Suppressor macrophage treated with lipopolysaccharide for 4 hours (primary cell): ENCODE measurements around the gene AGAP3.
A peak's percentile ranks its signal among the peaks of the same experiment; 100 is the strongest.

Experiments used
- DNase-seq: peaks from one replicate; pipeline ENCODE4 v3.0.0-alpha.2; 2020

AGAP3 gene

GRCh38 chr7:151168787-151169162 is 82.5 kb downstream of the AGAP3 start:
- DNase-seq: no peak

- DNase-seq: peak; percentile 86
Measured at GRCh38 chr7:151172273-151173141, 86.2 kb downstream of the AGAP3 start.

- DNase-seq: no peak
Measured at GRCh38 chr7:151173386-151174245, 87.3 kb downstream of the AGAP3 start.

- peak; percentile 20 for DNase-seq
Measured at GRCh38 chr7:151174246-151175046, 88.2 kb downstream of the AGAP3 start.

- DNase-seq: no peak
Measured at GRCh38 chr7:151175047-151175792, 88.9 kb downstream of the AGAP3 start.

- DNase-seq: no peak
Measured at GRCh38 chr7:151175793-151176311, 89.6 kb downstream of the AGAP3 start.

- no peak for DNase-seq
Measured at GRCh38 chr7:151176401-151176800, 90.1 kb downstream of the AGAP3 start.

- DNase-seq: no peak
Measured at GRCh38 chr7:151177310-151177709, 91.0 kb downstream of the AGAP3 start.

- no peak for DNase-seq
Measured at GRCh38 chr7:151178236-151178635, 92.0 kb downstream of the AGAP3 start.

- no peak for DNase-seq
Measured at GRCh38 chr7:151178831-151179230, 92.6 kb downstream of the AGAP3 start.

- DNase-seq: no peak
Measured at GRCh38 chr7:151179287-151179860, 93.1 kb downstream of the AGAP3 start.

GRCh38 chr7:151179946-151180345 is 93.7 kb downstream of the AGAP3 start:
- DNase-seq: no peak

- DNase-seq: no peak
Measured at GRCh38 chr7:151181011-151181431, 94.7 kb downstream of the AGAP3 start.

GRCh38 chr7:151185762-151186639 is 99.7 kb downstream of the AGAP3 start:
- DNase-seq: no peak

GRCh38 chr7:151186640-151187408 is 100.5 kb downstream of the AGAP3 start, which contains the start of gene ASB10:
Gene ASB10 (minus strand): TSS chr7:151187250. CDS start chr7:151187130, 120 bp downstream.
- DNase-seq: no peak

GRCh38 chr7:151187409-151188251 is 101.4 kb downstream of the AGAP3 start:
- DNase-seq: no peak

GRCh38 chr7:151188252-151188542 is 101.9 kb downstream of the AGAP3 start:
- DNase-seq: no peak

GRCh38 chr7:151189038-151189437 is 102.8 kb downstream of the AGAP3 start:
- DNase-seq: no peak

GRCh38 chr7:151191544-151191943 is 105.3 kb downstream of the AGAP3 start:
- DNase-seq: no peak
